VCaP (cell line): ENCODE data around the gene KRT79.

Source experiments
- H3K27ac ChIP-seq: fragments of 450-650 bp; 2 replicates; pipeline ENCODE4 v1.5.1; 2017
- CTCF ChIP-seq: fragments of 450-650 bp; conservative IDR thresholded peaks from 2 replicates; pipeline ENCODE4 v1.5.1; 2017; ENCODE audit warnings: mild to moderate bottlenecking, moderate library complexity

The KRT79 gene

GRCh38 chr12:52808573-52809160 is 25.4 kb downstream of the KRT79 start:
- TF ChIP-seq CTCF = no peak
- H3K27ac ChIP-seq = no peak overlapping the region

- no peak for TF ChIP-seq CTCF
Observed at GRCh38 chr12:52807544-52808470, 26.3 kb downstream of the KRT79 start.

GRCh38 chr12:52806821-52807543 is 27.1 kb downstream of the KRT79 start:
- no peak overlapping the region for H3K27ac ChIP-seq
- TF ChIP-seq CTCF = no peak

More at GRCh38 chr12:52807544-52808470, 26.3 kb downstream of the KRT79 start:
- H3K27ac ChIP-seq = no peak overlapping the region

GRCh38 chr12:52806169-52806811 is 27.8 kb downstream of the KRT79 start:
- no peak for TF ChIP-seq CTCF
- H3K27ac ChIP-seq = no peak overlapping the region

- no peak for TF ChIP-seq CTCF
- no peak overlapping the region for H3K27ac ChIP-seq
Observed at GRCh38 chr12:52805739-52806138, 28.4 kb downstream of the KRT79 start.

- no peak for TF ChIP-seq CTCF
- no peak overlapping the region for H3K27ac ChIP-seq
Observed at GRCh38 chr12:52805000-52805399, 29.1 kb downstream of the KRT79 start.

- H3K27ac ChIP-seq = no peak overlapping the region
- TF ChIP-seq CTCF = no peak
Observed at GRCh38 chr12:52802442-52802841, 31.7 kb downstream of the KRT79 start.
